ENCODE measurements around the gene BAIAP2L1.

DNA sequence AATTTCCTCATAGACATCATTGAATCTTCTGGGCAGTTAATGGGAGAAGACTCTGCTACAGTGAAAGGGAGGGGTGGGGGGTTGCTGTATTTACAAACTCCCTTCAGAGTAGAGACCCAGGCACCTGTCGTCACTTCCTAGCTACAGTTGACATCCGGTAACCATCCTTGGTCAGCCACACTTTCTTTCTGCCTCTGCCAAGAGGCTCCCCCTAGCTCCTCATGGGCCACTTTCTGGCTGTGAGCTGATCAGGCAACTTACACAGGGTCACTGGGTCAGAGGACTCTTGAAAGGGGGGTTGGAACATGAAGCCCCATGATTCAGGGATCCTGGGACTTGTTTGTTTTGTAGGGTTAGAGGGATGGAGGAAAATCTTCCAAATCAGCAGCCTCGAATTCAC lies 150.1 kb downstream of the BAIAP2L1 start:
- no peak for TF ChIP-seq YY1 (IDR thresholded peaks at IDR 0.05; ENCODE audit: low read depth)
- TF ChIP-seq TCF12 (IDR thresholded peaks at IDR 0.05; ENCODE audit: low read depth) = no peak
- no peak for TF ChIP-seq TAF1 (IDR thresholded peaks at IDR 0.05; ENCODE audit: low read depth)
- no peak for TF ChIP-seq RAD21 (IDR thresholded peaks at IDR 0.05; ENCODE audit: low read depth)
- no peak for TF ChIP-seq FOXM1 (IDR thresholded peaks at IDR 0.05; ENCODE audit: borderline replicate concordance, low read depth)
- TF ChIP-seq CREB1 (IDR thresholded peaks at IDR 0.05; ENCODE audit: low read depth) = no peak
- TF ChIP-seq NFIC (IDR thresholded peaks at IDR 0.05) = no peak
- TF ChIP-seq, protein P1, sequence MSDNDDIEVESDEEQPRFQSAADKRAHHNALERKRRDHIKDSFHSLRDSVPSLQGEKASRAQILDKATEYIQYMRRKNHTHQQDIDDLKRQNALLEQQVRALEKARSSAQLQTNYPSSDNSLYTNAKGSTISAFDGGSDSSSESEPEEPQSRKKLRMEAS (IDR thresholded peaks at IDR 0.05) = no peak
- no peak for TF ChIP-seq CEBPB (IDR thresholded peaks at IDR 0.05)
- TF ChIP-seq EGR1 (IDR thresholded peaks at IDR 0.05) = no peak
- TF ChIP-seq EP300 (IDR thresholded peaks at IDR 0.05; ENCODE audit: borderline replicate concordance) = no peak
- no peak for TF ChIP-seq TEAD4 (IDR thresholded peaks at IDR 0.05)
- TF ChIP-seq ZBTB7A (IDR thresholded peaks at IDR 0.05; ENCODE audit: low read depth) = no peak
